Raji (cell line): ENCODE results near the gene KCNJ1.

Experiments
- POLR2A ChIP-seq: IDR thresholded peaks from 2 replicates; pipeline ENCODE4 v1.6.1; 2011; ENCODE audit warnings: low read depth, low read length, control low read depth; ENCODE audit not compliant: insufficient read depth

KCNJ1 gene

DNA sequence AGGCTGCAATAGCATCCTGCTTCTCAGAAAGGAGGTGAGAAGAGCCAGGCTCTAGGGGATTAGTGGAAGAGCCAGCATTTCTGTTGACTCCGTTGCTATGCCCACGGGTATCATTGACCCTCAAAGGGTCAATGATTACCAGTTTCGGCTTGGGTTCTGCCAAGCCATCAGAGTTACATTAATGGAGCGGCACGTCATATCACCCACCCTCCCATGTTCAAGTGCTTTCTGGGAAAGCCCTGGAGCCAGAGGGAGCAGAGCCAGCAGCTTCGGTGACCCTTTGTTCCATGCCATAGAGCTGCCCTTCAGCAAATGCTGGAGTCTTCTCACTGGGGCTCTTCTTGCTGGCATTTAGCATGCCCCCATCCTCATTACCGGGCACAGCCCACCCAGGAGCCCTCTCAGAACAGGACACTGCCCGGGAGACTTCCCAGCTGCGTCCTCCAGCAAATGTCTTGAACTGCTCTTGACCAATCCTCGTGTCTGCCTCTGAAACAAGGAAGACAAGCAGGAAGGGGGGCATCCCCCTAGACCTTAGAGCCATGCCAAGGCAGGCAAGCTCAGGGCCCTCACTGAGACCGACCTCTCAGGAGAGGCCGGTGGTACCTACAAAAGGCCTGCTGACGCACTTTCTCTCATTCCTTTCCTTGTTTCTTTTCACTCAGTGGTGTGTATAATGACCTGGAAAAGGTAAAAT lies 14.6 kb downstream of the KCNJ1 start:
- TF ChIP-seq POLR2A, result no peak

DNA sequence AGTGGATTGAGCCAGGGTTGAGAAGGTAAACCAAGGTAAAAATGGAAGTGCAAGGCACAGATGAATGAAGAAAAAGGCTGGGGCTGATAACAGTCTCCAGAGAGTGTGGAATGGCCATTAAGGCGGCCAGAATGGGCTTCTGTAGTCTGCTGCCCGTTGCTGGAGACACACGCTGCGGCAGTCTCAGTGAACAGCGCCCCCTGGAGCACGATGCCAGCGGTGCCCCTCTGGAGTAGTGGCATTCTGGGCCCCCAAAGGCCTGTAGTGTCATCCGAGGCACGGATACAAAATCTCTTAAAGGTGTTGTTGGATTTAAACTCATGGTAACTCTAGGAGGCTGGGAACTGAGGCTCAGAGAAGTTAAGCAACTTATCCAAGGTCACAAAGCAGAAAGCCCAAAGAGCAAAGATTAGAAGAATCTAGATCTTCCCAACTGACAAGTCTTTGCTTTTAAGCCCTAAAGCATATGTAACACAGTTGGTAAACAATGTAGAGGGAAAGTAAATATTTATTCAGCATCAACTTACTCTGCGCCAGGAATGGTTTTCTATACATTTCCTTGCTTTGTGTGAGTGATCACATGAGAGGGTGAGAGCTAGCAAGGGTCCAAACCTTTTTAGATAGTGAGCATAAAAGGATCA lies 18.2 kb downstream of the KCNJ1 start:
- no peak for TF ChIP-seq POLR2A

DNA sequence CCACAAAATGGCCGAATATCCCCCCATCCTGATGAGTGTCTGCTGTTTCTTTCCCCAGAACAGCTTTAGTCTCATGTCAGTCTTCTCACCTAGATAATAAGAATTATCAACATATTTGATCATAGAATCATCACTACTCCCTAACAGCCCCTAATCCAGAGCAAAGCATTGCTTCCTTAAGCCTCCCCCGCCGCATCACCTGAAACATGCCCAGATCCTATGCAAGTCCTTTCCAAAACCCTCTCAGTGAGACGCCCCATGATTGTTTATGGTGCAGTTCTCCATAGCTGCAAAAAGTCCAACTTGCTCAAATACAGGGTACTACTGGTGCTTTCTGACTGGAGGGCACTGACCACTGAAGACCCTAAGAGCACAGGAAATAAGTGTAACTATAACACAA lies 20.1 kb downstream of the KCNJ1 start:
- TF ChIP-seq POLR2A, result no peak

DNA sequence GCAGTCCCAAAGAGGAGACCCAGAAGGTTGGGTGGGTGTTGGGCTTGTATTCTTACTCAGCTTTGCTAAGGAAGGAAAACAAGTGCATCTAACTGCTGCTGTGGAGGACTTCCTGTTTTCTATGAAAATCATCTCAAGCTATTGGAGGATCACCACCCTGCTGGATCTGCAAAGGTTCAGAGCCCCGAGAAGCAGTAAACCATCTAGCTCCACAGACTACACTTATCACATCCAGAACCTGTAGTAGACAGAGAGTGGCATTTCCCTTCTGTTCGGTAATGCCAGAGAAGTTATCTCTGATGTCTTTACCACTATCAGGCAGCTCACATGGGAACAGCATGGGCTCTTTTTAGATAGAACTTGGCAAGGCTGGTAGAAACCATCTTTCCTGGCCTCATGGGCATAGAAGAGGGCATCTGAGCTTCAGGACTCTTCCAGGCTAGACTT lies 21.7 kb downstream of the KCNJ1 start:
- TF ChIP-seq POLR2A, result peak; percentile 61; the same call in 1 of the 2 replicates

DNA sequence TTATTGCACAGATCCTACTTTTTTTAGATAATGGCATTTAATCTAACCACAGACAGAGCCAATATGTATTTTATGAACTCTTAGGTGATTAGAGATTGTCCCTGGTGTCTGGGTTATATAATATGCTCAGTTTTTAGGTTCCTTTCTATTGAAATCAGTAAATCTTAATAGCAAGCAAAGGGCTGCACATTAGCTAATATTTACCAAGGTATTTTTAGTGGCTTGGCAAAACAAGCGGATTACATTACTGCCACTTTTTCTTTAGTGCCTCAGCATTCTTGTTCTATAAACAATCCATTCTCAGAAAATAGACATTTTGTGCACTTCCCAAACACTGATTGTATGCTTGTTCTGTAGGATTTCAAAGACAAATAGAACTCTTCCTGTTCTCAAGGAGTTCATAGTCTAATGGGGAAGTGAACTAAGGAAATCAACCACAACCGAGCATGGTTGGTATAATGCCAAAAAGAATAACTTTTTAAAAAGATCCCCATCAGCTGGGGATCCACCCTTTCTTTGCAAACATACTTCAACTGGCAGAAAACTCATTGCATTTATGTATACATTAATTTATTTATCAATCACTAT lies 23.8 kb downstream of the KCNJ1 start:
- no peak for TF ChIP-seq POLR2A

DNA sequence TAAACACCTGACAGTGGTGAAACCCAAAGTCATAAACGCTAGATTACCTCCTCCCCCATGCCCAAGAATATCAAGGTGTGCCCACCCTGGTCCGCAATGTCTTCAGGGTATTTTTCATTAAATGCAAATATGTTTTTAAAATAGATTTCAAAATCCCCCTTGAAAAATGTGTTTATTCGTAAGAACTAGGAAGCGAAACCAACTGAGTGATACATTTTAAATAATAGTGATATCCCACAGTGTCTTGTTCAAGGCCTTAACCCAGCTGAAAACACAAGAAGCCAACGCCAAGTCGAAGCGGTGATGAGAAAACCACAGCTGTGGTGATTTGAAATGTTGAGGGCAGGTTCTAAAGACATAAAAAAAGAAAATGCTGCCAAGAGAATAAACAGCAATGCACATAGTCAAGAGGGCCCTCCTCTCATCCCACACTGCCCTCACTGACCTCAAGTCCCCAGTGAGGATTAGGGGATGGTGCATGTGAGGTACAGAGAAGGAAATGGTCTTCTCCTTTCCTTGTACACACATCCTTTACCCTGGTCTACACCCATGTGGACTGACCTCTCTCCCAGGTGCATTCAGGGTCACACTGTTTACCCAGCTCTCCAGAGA lies 25.5 kb downstream of the KCNJ1 start:
- TF ChIP-seq POLR2A, result peak; percentile 49

DNA sequence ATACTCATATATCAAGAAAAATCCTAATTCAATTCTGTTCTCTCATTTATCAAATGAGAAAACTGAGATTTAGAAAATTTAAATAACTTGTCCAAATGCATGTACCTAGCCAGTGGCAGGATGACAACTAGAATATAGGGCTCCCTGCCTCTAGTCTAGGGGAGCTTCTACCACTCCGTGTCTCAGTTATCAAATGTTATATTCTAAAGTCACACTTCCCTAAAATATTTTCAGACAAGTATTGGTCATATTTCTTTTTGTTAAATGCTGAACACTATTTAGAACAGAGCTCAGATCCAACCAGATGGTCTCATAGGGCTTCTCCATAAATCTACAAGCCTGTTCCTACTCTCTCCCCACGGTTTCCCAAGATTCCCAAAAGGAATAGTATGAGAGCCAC lies 26.3 kb downstream of the KCNJ1 start:
- no peak for TF ChIP-seq POLR2A

DNA sequence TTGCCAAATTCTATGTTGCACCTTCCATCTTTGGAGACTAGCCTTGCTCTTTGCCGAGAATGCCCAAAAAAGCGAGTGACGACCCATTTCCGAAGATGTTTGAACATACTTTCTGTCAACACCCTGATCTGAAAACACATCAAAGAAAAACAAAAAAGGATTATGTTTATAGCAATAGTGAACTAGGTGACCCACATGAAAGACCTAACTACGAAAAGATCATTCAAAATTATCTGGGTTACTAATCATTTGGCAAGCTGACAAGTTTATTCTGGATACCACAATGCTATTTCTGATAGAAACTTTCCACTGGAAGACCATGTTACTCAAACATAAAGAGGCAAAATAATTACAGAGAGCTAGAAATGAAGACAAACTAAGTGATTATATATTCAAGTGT lies 27.0 kb downstream of the KCNJ1 start:
- no peak for TF ChIP-seq POLR2A

DNA sequence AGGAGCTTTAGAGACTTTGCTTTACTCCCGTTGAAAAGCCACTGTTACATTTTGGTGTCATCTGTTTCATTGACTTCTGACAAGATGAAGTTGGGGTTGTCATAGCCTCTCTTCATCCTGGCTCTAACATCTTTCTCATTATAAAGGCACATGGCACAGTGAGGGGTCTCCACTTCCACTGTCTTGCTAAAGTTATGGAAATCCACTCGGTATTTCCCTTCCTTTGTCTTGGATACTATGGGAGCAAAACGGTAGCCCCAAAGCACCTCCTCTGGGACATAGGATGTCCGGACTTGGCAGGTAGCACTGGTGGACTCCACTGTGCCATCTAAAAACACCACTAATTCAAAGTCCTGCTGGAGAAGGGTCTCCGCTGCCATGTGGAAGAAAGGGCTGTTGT lies 28.0 kb downstream of the KCNJ1 start:
- no peak for TF ChIP-seq POLR2A

DNA sequence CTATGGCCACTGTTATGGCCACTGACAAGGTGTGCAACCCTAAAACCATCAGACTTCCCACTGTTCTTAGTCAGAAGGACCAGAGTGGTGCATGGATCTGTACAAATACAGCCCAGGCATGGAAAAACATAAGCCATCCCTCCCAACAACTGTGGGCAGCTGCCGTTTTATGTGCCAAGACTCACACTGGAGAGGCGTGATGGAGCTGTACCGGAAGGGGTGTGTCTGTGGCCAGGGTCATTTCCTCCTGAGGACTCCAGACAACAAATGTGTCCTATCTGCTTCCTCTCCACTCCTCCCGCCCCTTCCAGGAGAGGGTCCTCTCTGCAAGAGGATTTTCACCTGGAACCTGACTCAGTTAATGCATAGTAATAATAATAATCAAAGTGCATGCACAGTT lies 29.5 kb downstream of the KCNJ1 start:
- TF ChIP-seq POLR2A, result no peak

DNA sequence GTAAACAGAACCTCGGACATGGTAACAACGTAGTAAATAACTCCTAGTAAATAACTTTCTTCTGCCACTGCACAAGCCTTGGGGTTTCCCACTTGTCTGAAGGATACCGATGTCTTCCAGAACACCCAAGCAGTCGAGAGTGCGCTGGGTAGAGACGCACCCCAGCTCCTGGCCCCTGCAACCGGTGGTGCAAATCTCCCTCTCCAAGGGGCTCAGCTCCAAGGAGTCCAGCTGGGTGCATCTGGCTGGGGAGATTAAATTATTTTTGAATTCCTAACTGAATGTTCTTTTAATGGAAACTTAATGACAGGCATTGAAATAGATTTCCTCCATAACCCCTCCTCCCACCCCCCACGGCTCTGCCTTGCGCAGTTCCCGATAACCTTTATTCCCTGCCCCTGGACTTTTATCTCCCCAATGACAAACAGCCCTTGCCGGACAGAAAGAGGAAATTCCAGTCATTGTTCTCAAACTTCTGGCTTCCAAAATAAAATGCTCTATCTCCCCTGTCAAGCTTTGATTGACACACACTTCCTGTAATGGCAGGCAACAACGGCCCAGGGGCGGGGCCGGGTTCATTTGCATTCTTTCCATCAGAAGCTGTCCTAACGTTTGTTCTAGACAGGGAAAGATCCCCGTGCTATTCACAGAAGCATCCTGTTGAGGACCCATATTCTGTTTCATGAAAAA lies 31.2 kb downstream of the KCNJ1 start:
- no peak for TF ChIP-seq POLR2A

DNA sequence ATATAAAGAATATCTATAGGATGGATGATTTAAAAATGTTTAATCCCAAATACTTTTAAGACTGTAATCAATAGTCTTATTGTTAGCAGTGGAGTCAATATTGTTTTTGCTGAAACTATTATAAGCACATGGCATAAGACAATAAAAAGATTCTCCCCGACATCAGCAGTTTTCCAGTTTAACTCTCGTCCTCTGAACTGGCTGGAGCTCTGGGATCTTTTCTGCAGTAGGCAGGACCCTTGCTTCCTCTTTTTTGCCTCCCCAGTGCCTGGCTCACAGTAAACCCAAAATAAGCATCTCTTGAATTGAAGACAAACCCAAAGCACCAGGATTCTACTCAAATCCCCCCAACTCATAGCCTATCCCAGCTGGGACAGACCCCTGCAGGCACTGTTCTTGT lies 32.9 kb downstream of the KCNJ1 start:
- no peak for TF ChIP-seq POLR2A

DNA sequence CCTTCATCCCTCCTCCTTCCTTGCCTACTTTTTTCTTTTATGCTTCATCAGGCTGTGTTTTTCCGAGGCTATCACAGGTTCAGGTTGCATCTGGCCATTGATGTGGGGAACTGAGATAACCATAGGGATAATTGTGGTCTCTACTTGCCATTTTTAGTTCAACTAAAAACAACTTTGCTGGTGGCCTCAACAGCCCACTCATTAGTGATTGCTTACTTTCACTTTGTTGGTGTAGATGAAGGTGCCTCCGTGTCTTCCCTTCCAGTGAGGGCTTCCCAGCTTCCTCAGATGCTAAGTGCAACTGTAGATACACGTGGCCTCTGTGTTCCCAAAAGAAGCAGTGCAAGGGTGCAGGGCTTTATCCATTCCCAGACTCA lies 35.0 kb downstream of the KCNJ1 start:
- TF ChIP-seq POLR2A, result no peak

DNA sequence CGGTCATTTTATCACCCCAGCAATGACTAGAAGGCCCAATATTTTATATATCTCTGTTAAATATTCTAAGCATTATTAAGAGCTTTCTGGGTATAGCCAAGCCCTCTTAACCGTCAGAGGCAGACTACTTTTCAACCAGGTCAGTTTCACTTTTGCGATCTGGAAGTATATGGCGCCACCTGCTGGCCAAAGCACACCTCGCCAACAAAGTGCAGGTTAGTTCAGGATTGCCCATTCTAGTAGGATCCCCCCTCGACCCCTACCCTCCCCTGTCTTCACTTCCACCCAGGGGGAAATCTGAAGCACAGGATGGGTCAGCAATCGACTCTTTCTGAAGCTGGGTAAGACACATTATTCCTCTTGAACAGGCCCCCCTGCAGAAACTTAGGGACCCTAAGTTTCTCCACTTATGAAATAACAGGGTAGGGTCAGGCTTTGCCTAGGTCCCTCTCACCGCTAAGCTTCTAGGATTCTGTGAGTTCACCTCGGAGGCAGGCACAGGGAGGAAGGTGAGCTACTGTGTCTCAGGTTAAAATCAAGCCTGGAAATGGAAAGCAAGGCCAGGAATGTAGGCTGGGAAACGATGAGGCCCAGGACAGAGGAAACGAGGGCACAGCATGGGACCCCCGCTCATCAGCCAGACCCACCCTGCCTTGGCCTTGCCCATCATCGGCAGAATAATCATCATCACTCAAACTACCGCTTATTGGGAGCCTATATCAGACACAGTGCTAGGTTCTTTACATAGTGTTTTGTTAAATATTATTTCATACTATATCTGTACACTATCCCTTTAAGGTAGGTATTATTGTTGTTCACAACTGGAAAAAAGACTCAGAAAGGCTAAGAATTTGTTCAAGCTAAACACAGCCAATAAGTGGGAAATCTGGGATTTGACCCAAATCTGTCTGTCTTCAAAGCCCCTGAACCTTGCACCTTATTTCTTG lies 35.6 kb downstream of the KCNJ1 start:
- TF ChIP-seq POLR2A, result no peak
